Measurements from ENCODE around the gene MCM9. TPM values are rescaled to one million over a fixed set of nuclear protein-coding genes. Genes with fewer than 3 reads are reported as not detected.

MCM9 gene
- total RNA-seq, 1 donor from 2014 or later: 18.0 TPM

DNA sequence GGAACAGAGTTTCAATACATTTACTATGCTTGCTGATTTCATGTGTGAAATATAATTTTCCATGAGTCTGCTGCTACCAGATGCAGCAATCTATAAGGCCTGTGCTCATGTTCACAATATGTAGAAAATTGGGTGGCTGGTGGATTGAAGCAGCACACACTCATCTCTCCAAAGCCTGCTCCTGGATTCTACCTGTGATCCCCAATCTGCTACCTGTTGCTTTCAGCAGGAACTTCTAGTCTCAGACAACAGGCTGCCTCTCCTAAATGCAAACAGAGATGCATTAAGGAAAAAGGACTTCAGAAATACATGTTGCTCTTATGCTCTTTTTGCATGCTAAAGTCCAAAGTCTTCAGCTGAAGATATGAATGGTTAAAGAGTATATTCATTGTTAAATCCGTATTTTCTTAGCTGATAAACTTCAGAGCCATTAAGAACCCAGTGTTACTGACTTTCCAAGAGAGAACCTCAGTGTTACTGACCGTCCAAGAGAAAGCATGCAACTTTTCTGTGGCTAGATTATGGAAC is 30.9 kb upstream of the MCM9 start:
- Mint-ChIP-seq H3K27me3 (ENCODE audit: unreplicated experiment) (no peaks in the 10 kb centered on the region), H3K9me3 (ENCODE audit: unreplicated experiment) (no peaks in the 10 kb centered on the region)
- DNase-seq: no peak

GRCh38 chr6:118965371-118965770 is 30.4 kb upstream of the MCM9 start:
- H3K4me1 Mint-ChIP-seq (ENCODE audit: low read depth, unreplicated experiment): peaks cover 3% of the 10 kb centered on the region
- TF ChIP-seq CTCF (IDR thresholded peaks at IDR 0.05; ENCODE audit: partially characterized antibody, unreplicated experiment): no peak
- no peaks in the 10 kb centered on the region for H3K27me3 Mint-ChIP-seq (ENCODE audit: unreplicated experiment)
- H3K27ac Mint-ChIP-seq (ENCODE audit: unreplicated experiment): no peak overlapping the region
- no peaks in the 10 kb centered on the region for H3K36me3 Mint-ChIP-seq (ENCODE audit: unreplicated experiment)
- no peaks in the 10 kb centered on the region for H3K9me3 Mint-ChIP-seq (ENCODE audit: unreplicated experiment)
- no peak overlapping the region for H3K4me3 Mint-ChIP-seq (ENCODE audit: unreplicated experiment)
- DNase-seq: no peak

More for the DNA sequence above, 30.9 kb upstream of the MCM9 start:
- no peak overlapping the region for H3K27ac Mint-ChIP-seq (ENCODE audit: unreplicated experiment)
- H3K4me1 Mint-ChIP-seq (ENCODE audit: low read depth, unreplicated experiment): peaks cover 3% of the 10 kb centered on the region
- no peak for TF ChIP-seq CTCF (IDR thresholded peaks at IDR 0.05; ENCODE audit: partially characterized antibody, unreplicated experiment)
- H3K4me3 Mint-ChIP-seq (ENCODE audit: unreplicated experiment): no peak overlapping the region
- H3K36me3 Mint-ChIP-seq (ENCODE audit: unreplicated experiment): no peaks in the 10 kb centered on the region

- Mint-ChIP-seq H3K36me3 (ENCODE audit: unreplicated experiment) (no peaks in the 10 kb centered on the region), H3K27ac (ENCODE audit: unreplicated experiment) (no peak overlapping the region), H3K4me1 (ENCODE audit: low read depth, unreplicated experiment) (peaks cover 3% of the 10 kb centered on the region), H3K9me3 (ENCODE audit: unreplicated experiment) (no peaks in the 10 kb centered on the region), H3K4me3 (ENCODE audit: unreplicated experiment) (no peak overlapping the region), H3K27me3 (ENCODE audit: unreplicated experiment) (no peaks in the 10 kb centered on the region)
- TF ChIP-seq CTCF (IDR thresholded peaks at IDR 0.05; ENCODE audit: partially characterized antibody, unreplicated experiment): no peak
- DNase-seq: no peak
These were observed 28.0 kb upstream of the MCM9 start for GRCh38 chr6:118963003-118963402.

DNA sequence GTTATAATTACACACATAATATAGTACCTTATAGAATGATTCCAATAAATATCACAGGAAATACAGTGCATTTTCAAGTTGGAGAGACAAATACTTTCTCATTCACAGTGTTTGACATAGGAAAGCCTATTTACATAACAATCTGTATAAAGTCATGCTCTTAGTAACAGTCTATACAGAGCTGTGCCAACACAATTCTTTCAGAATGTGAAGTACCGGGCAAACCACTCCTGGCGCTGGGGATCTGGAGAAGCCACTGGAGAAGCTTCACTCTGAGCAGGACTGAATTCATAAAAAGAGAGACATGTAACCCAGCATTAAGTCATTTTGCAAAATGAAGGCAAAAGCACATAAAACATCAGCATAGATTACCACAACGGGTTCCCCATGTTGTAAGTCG is 24.9 kb upstream of the MCM9 start:
- no peak overlapping the region for H3K4me3 Mint-ChIP-seq (ENCODE audit: unreplicated experiment)
- no peaks in the 10 kb centered on the region for H3K9me3 Mint-ChIP-seq (ENCODE audit: unreplicated experiment)
- TF ChIP-seq CTCF (IDR thresholded peaks at IDR 0.05; ENCODE audit: partially characterized antibody, unreplicated experiment): no peak
- peaks cover 3% of the 10 kb centered on the region for H3K4me1 Mint-ChIP-seq (ENCODE audit: low read depth, unreplicated experiment)
- no peak for DNase-seq
- no peaks in the 10 kb centered on the region for H3K36me3 Mint-ChIP-seq (ENCODE audit: unreplicated experiment)
- H3K27me3 Mint-ChIP-seq (ENCODE audit: unreplicated experiment): no peaks in the 10 kb centered on the region
- H3K27ac Mint-ChIP-seq (ENCODE audit: unreplicated experiment): no peak overlapping the region

DNA sequence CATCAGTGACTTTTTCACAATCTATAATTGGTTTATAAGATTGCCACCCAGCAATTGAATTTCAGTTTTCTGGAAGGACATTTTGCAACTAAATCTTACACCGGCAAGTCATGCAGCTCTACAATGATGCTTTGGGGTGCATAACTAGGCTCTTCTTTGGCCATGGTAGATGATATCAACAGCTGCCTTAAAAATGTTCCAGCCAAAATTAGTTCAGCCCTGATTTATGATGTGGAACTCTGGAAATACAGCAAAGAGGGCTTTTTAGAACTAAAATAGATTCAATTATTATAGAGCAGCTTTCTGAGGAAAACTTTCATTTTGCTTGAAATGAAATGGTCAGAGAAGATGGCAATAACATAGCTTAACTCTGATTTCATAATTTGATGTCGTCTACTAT is 18.4 kb upstream of the MCM9 start:
- no peak for DNase-seq
- no peaks in the 10 kb centered on the region for H3K27me3 Mint-ChIP-seq (ENCODE audit: unreplicated experiment)
- H3K27ac Mint-ChIP-seq (ENCODE audit: unreplicated experiment): no peak overlapping the region
- H3K9me3 Mint-ChIP-seq (ENCODE audit: unreplicated experiment): no peaks in the 10 kb centered on the region
- no peak overlapping the region for H3K4me3 Mint-ChIP-seq (ENCODE audit: unreplicated experiment)
- H3K4me1 Mint-ChIP-seq (ENCODE audit: low read depth, unreplicated experiment): no peaks in the 10 kb centered on the region
- H3K36me3 Mint-ChIP-seq (ENCODE audit: unreplicated experiment): no peaks in the 10 kb centered on the region
- TF ChIP-seq CTCF (IDR thresholded peaks at IDR 0.05; ENCODE audit: partially characterized antibody, unreplicated experiment): no peak
